GM12801 (cell line): ENCODE measurements around the gene BMX.

ENCODE experiments used
- CTCF ChIP-seq: IDR thresholded peaks from one replicate; pipeline ENCODE4 v1.5.1; 2011; ENCODE audit warnings: control low read depth; ENCODE audit not compliant: insufficient read length; ENCODE audit errors: extremely low read depth

BMX gene

GRCh38 chrX:15523088-15523487, 22.5 kb downstream of the BMX start:
- TF ChIP-seq CTCF, result no peak

GRCh38 chrX:15524417-15524816, 23.8 kb downstream of the BMX start:
- no peak for TF ChIP-seq CTCF

GRCh38 chrX:15525664-15526416, 25.2 kb downstream of the BMX start:
- TF ChIP-seq CTCF, result no peak

DNA sequence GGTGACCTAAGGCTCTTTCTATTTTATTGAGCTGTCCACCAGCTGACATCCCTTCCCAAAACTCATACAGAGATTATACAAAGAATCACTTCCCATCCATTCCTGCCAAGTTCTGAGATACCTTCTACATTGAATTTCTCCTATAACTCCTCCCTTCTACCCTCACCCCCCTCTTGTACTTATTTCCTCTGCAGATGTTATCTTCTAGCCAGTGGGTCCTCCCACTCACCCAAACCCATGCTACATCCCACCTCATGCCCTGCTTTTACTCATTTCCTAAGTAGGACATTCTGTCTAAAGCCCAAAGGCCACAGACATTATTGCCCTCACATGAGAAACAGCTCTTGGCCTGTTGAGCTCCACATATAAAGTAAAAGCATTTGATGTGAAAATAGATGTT, 28.6 kb downstream of the BMX start:
- TF ChIP-seq CTCF, result no peak

DNA sequence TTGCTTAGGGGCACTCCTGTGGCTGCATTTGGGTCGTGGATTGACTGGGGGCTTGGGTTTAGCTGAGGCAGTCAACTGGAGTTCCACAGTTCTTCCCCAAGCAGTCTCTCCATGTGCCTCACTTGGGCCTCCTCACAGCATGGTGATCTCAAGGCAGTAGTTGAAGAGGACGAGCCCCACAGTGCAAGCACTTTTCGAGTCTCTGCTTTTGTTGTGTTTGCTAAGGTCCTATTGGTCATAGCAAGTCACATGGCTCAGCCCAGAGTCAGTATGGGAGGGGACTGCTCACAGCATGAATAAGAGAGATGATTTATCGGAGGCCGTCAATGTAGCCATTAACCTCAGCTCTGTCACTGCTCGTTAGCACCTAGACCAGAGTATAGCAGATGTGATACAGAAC, 29.7 kb downstream of the BMX start:
- TF ChIP-seq CTCF, result no peak

GRCh38 chrX:15546745-15547144, 46.1 kb downstream of the BMX start:
- no peak for TF ChIP-seq CTCF

DNA sequence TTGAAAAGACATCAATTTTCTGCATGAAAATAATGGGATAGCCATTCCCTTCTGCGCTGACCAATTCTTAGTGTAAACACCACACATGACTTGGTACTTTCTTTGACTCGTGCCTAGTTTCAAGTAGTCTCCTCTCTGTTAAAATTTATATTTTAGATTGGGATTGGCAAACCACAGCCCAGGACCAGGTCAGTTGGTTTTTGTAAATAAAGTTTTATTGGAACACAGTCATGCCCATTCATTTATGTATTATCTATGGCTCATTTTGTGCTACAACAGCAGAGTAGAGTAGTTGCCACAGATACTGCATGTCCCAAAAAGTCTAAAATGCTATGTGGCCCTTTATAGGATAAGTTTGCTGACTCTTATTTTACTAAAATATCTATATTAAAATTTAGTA, 46.7 kb downstream of the BMX start:
- TF ChIP-seq CTCF, result no peak
